GM18858 (cell line): ENCODE data around the gene EFNA3.
"Not testable (repeated sequence)": the region's sequence is repeated elsewhere in the genome, so short reads cannot be mapped to it uniquely, and the experiment has no call there.

Experiments
- ATAC-seq: cut with Tn5 transposase; IDR thresholded peaks from one replicate; pipeline ENCODE4 v1.9.1; 2021; ENCODE audit not compliant: unreplicated experiment

EFNA3 gene

GRCh38 chr1:155108296-155108695 is 29.7 kb downstream of the EFNA3 start:
- ATAC-seq, result no peak

GRCh38 chr1:155110381-155110780 is 31.7 kb downstream of the EFNA3 start:
- no peak for ATAC-seq

DNA sequence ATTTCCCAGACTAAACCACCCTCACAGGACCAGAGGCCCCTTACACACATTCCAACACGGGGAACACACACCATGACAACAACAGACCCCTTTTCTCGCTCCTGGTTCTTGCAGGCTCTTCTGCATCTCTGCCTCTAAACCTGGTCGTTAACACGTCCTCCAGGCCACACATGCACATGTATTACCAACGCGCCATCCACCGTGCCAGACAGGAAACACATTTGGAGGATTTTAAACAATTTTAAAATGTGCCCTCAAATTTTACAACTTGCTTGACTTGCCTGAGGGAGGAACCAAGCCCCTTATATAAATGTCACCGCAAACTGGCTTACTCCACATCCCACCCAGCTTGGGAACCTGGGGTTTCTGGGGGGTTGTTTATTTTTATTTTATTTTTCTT is 32.2 kb downstream of the EFNA3 start:
- no peak for ATAC-seq

DNA sequence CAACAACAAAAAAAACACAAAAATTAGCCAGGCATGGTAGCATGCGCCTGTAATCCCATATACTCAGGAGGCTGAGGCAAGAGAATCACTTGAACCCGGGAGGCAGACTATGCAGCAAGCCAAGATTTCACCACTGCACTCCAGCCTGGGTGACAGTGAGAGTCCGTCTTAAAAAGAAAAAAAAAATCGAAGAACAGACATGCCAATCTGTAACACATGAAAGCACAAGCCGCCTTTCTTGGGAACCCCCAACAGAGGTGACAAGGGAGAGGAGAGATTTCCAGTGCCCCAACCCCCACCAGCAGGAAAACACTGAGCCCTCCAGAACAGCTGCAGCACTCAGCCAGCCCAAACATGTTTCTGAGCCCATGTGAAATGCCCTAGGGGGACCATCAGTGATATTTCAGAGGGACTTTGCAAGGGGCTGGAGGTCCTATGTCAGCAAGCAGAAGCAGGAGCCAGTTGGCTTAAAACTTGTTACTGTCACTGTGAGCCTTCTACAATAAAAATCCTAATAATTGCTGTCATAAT is 34.9 kb downstream of the EFNA3 start:
- no peak for ATAC-seq

DNA sequence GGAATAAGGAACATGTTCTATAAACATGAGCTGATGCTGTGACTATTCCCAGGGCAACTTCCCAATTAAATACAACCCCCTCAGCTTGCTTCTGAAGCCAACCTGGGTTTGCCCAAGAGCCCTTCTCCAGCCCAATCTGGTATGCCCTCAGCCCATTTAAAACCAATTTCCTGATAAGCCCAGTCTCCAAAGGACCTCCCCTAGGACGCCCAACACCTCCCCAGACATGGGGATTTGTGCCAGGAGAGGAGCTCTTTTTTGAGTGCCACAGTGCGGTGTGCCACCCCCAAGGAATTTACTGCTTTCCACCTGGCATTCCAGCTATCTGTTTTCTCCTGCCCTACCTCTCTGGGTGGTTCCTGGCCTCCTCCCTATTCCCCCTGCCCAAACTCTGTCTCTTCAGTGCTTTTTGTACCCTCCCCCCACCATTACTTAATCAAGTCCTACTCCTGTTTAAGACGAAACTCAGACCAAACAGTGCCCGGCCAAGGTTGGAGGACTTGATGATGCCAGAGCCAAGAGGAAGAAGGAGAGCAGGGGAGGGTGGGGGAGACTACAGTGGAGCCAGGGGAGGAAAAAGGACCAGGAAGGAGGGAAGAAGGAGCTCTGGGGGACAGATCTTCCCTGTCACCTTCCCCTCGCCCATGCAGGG is 37.6 kb downstream of the EFNA3 start:
- ATAC-seq, result no peak

- no peak for ATAC-seq
Measured at GRCh38 chr1:155117610-155118009, 39.0 kb downstream of the EFNA3 start.

DNA sequence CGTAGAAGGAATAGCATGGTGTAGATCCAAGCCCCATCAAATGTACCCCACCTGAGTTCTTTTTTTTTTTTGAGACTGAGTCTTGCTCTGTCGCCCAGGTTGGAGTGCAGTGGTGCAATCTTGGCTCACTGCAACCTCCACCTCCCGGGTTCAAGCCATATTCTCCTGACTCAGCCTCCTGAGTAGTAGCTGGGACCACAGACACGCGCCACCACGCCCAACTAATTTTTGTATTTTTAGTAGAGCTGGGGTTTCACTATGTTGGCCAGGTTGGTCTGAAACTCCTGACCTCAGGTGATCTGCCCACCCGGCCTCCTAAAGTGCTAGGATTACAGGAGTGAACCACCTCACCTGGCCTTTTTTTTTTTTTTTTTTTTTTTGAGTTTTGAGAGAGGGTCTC is 39.5 kb downstream of the EFNA3 start:
- not testable (repeated sequence) for ATAC-seq

- ATAC-seq, result no peak
Measured at GRCh38 chr1:155120253-155120652, 41.6 kb downstream of the EFNA3 start.

- ATAC-seq, result no peak
Measured at GRCh38 chr1:155121249-155121648, 42.6 kb downstream of the EFNA3 start.

GRCh38 chr1:155122308-155122707 is 43.7 kb downstream of the EFNA3 start:
- no peak for ATAC-seq

DNA sequence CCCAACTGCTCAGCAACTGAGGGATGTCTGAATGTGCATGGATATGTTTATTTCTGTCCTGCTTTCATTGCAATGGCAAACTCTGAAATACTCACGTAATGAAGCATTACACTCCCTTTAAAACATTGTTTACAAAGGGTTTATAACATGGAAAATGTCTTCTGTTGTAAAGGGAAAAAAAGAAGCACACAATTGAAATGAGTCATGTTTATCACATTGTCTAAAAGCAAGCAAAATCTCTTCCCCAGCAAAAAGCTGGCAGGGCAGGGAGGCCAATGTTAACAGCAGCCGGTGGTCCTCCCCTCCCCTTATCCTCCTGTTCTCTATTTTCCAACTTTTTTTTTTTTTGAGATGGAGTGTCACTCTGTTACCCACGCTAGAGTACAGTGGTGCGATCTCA is 45.2 kb downstream of the EFNA3 start:
- no peak for ATAC-seq

DNA sequence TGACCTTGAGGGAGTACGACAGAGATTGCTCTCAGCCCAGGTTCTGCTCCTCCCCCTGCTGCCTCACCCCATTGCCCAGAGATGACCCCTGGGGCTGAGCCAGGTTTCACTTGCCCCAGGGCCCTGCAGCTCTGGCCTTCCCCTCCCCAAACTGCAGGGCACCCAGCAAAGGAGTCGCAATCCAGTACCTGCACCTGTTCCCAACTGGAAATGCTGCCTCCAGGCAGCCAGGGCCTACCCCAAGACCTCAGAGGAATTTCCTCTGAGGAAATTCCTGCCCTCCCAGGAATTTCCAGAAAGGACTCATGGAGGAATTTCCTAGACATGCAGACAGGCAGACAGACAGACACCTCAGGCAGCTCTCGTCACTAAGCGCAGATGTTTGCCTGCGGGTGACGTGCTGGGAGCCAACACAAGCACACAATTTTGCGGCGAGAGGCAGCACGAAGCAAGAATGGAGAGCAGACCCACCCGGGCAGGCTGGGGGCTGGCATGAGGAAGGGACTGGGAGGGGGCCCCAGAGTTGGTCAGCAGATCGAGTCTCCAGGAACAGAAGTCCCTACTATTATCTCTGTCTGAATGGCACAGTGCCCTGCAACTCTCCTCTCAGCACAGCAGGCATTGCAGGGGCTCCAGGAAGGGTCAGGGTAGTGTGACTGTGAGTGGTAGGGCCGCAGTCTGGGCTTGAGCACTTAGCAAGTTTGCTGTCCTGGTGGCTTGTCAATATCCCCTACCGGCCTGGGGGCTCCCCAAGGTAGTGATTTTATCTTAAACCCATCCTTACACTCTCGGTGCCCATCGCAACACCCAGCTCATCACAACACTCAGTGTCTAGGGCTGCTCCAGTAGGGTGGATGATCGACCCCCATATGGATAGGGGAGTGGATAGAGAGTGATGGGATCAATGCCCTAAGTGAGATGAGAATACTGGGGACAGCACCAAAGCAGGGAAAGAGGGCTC is 46.1 kb downstream of the EFNA3 start:
- ATAC-seq, result no peak

DNA sequence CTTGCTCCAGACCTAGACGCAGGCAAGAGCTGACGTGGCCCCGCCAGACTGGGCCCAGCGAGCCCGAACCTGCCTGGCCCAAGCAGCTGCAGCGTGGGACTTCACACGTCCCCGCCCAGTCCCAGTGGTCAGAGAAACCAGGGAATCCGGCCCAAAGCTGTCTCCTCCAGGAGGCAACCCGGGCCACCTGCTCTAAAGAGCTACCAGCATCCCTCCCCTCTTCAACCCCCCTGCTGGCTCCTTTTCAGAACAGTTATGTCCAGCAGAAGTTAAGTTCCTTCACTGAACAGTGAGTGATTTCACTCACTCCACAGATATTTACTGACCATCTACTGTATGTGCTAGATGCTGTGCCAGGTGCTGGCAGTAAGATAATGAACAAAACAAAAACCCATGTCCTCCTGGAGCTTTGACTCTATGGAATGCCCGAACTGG is 46.9 kb downstream of the EFNA3 start:
- ATAC-seq, result no peak

GRCh38 chr1:155125946-155126555 is 47.4 kb downstream of the EFNA3 start:
- no peak for ATAC-seq

DNA sequence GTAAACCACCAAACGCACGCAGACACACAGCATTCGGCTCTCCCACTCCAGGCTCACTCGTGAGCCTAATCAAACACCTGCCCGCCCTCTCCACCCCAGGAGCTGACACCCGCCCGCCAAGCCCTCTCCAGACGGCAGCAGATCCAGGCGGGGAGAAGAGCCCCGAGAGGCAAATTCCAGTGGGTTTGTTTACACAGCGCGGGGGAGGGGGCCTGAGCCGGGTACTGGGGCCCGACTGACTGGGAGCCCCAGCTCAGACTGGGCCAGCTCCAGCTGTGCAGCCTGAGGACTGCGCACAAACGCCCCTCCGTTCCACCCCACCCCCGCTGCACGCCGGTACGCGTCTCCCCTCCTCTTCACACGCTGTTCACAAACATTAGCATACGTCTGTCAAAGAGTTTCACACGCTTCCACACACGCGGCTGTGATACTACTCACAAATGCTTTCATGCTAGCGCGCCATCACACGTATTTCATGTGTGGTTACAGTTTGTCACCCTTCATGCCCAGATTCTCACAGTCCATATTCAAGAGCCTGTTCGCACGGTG is 48.0 kb downstream of the EFNA3 start:
- no peak for ATAC-seq

- ATAC-seq, result no peak
Measured at GRCh38 chr1:155127105-155127966, 48.7 kb downstream of the EFNA3 start, which contains the start of gene EFNA1. TSS of gene EFNA1 (plus strand) at chr1:155127876. CDS start at chr1:155127978, 102 bp downstream.

DNA sequence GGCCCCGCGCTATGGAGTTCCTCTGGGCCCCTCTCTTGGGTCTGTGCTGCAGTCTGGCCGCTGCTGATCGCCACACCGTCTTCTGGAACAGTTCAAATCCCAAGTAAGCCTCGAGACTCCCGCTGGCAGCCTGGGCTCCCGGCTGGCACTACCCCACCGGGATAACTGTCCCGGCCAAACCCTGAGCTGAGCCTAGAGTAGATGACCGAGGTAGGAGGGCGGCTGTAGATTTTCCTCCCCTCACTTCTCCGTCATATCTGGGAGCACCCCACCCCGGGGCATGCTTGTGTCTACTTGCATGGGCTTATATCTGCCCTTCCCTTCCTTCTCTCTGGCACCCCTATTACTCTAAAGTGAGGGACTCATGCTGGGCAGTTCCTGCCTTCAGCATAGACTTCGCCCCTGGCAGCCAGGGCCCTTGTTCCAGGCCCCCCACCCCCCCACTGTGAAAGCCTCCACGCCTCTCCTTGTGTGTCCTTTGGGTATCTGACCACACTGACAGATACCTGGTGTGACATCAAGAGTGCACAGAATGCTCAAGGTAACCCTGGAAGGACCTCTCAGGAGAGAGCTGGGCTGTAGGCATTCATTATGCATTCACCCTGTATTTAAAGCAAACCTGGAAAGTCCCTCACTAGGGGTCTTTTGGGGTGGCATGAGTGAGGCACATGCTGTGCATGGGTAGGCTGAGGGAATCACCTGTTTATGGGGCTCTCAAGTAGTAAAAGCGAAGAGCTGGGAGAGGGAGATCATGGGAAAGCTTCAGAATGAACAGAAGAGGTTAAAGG is 49.5 kb downstream of the EFNA3 start:
- no peak for ATAC-seq

- no peak for ATAC-seq
Measured at GRCh38 chr1:155128755-155129473, 50.3 kb downstream of the EFNA3 start.
